Measurements from ENCODE around the gene WDHD1.

- TF ChIP-seq CTCF (conservative IDR thresholded peaks at IDR 0.05; ENCODE audit: low read depth, low read length) = peak; percentile 100
- no peak for TF ChIP-seq EZH2 (IDR thresholded peaks at IDR 0.05; ENCODE audit: low read length, unreplicated experiment)
Measured at GRCh38 chr14:55051423-55052268, 24.7 kb upstream of the WDHD1 start, which contains the start of gene MAPK1IP1L.

Measured in PC-3 (cell line).